SK-N-SH (cell line): ENCODE results near the gene TGFA. TPM values are rescaled to one million over a fixed set of nuclear protein-coding genes. Genes with fewer than 3 reads are reported as not detected.

Experiments used
- CTCF ChIA-PET: fragments of 300-600, 350-600 bp; formaldehyde crosslinking; extraction: SDS; loops from one replicate; lab custom pipeline; 2021; lab: Yijun Ruan, JAX
- POLR2A ChIA-PET: fragments of 350-600 bp; sonication (Branson Sonifier 250); formaldehyde crosslinking; extraction: SDS; loops from one replicate; lab custom pipeline; 2020; ENCODE audit warnings: antibody characterized with exemption, inconsistent platforms; lab: Yijun Ruan, JAX
- DNase-seq: peaks from one replicate; pipeline ENCODE4 v3.0.0; 2012
- H2AFZ ChIP-seq: fragments of 200-600 bp; sonication (generic); 2 replicates; pipeline ENCODE4 v1.8.1; 2016; ENCODE audit warnings: antibody characterized with exemption, mild to moderate bottlenecking, low read depth
- H3F3A ChIP-seq: fragments of 200-600 bp; sonication (generic); replicated peaks from 2 replicates; pipeline ENCODE3; 2016; ENCODE audit warnings: antibody characterized with exemption, mild to moderate bottlenecking; ENCODE audit not compliant: insufficient read depth
- H3K27ac ChIP-seq, 2 experiments: fragments of 200-500 bp in 1 of 2; fragments of 200-600 bp in 1 of 2; sonication (Bioruptor generic) in 1 of 2; sonication (generic), shearing (Covaris generic) in 1 of 2; 2 replicates each; pipeline versions ENCODE4 v1.5.1 to v1.6.1; 2014 to 2016; ENCODE audit warnings: low read depth in 2 of 2, inconsistent platforms in 1 of 2, low read length in 1 of 2, mild to moderate bottlenecking in 1 of 2, mixed read lengths in 1 of 2
- H3K27me3 ChIP-seq: fragments of 200-600 bp; sonication (generic), shearing (Covaris generic); 2 replicates; pipeline ENCODE4 v1.6.1; 2016; ENCODE audit warnings: mixed run types; ENCODE audit not compliant: insufficient read depth
- H3K36me3 ChIP-seq, 2 experiments: fragments of 200-500 bp in 1 of 2; fragments of 200-600 bp in 1 of 2; sonication (Bioruptor generic) in 1 of 2; sonication (generic) in 1 of 2; replicated peaks in 1 of 2; 2 replicates each; pipeline versions ENCODE3 to v1.5.1; 2014 to 2016; ENCODE audit warnings: low read length in 1 of 2, mild to moderate bottlenecking in 1 of 2; ENCODE audit not compliant: insufficient read depth in 2 of 2, control insufficient read depth in 1 of 2
- H3K4me1 ChIP-seq, 2 experiments: fragments of 200-500 bp in 1 of 2; fragments of 200-600 bp in 1 of 2; sonication (Bioruptor generic) in 1 of 2; sonication (generic), shearing (Covaris generic) in 1 of 2; 2 replicates each; pipeline versions ENCODE4 v1.5.1 to v1.6.1; 2014 to 2016; ENCODE audit warnings: low read depth in 1 of 2, low read length in 1 of 2, mixed run types in 1 of 2; ENCODE audit not compliant: insufficient read depth in 2 of 2, control insufficient read depth in 1 of 2
- H3K4me2 ChIP-seq: fragments of 200-600 bp; sonication (generic), shearing (Covaris generic); 2 replicates; pipeline ENCODE4 v1.6.1; 2017; ENCODE audit warnings: mixed run types
- H3K4me3 ChIP-seq, 2 experiments: fragments of 200-500 bp in 1 of 2; fragments of 200-600 bp in 1 of 2; sonication (Bioruptor generic) in 1 of 2; sonication (generic), shearing (Covaris generic) in 1 of 2; 2 replicates each; pipeline versions ENCODE4 v1.5.1 to v1.8.1; 2014 to 2016; ENCODE audit warnings: low read depth in 2 of 2, inconsistent platforms in 1 of 2, low read length in 1 of 2, mild to moderate bottlenecking in 1 of 2, mixed read lengths in 1 of 2, moderate library complexity in 1 of 2
- H3K79me2 ChIP-seq: fragments of 200-600 bp; sonication (generic); 2 replicates; pipeline ENCODE4 v1.8.1; 2017; ENCODE audit warnings: mild to moderate bottlenecking; ENCODE audit not compliant: insufficient read depth
- H3K9ac ChIP-seq: fragments of 200-600 bp; sonication (generic); 2 replicates; pipeline ENCODE4 v1.6.1; 2017; ENCODE audit warnings: mixed run types
- H3K9me2 ChIP-seq: fragments of 200-600 bp; sonication (generic); 2 replicates; pipeline ENCODE4 v1.6.1; 2017; ENCODE audit warnings: mixed run types
- H3K9me3 ChIP-seq: fragments of 200-600 bp; sonication (generic); 2 replicates; pipeline ENCODE4 v1.6.1; 2017; ENCODE audit warnings: mixed run types, mild to moderate bottlenecking, moderate library complexity
- H4K20me1 ChIP-seq: fragments of 200-600 bp; sonication (generic); 2 replicates; pipeline ENCODE4 v1.6.1; 2017; ENCODE audit warnings: mild to moderate bottlenecking, mixed run types; ENCODE audit not compliant: insufficient read depth
- CHD2 ChIP-seq: fragments of 150-350 bp; IDR thresholded peaks from 2 replicates; pipeline ENCODE4 v1.6.1; 2018; ENCODE audit warnings: low read length; ENCODE audit not compliant: partially characterized antibody
- ELF1 ChIP-seq: IDR thresholded peaks from 2 replicates; pipeline ENCODE4 v1.4.0; 2012
- EP300 ChIP-seq, 2 experiments: IDR thresholded peaks; 2 replicates each; pipeline versions ENCODE4 v1.4.0 to v1.6.1; 2012; ENCODE audit warnings: borderline replicate concordance in 1 of 2, low read depth in 1 of 2, low read length in 1 of 2
- EZH2phosphoT487 ChIP-seq: fragments of 200-600 bp; sonication (generic); IDR thresholded peaks from 2 replicates; pipeline ENCODE4 v1.6.1; 2017; ENCODE audit warnings: low read depth, mixed run types, mild to moderate bottlenecking, antibody characterized with exemption, moderate library complexity, borderline replicate concordance
- FOSL2 ChIP-seq: IDR thresholded peaks from 2 replicates; pipeline ENCODE4 v1.4.0; 2012; ENCODE audit warnings: low read depth, mild to moderate bottlenecking, moderate library complexity, borderline replicate concordance
- FOXJ3 ChIP-seq: sonication (generic); formaldehyde crosslinking; IDR thresholded peaks from 2 replicates; pipeline ENCODE4 v1.5.1; 2020; ENCODE audit warnings: mild to moderate bottlenecking, missing genetic modification reagents
- GABPA ChIP-seq: IDR thresholded peaks from 2 replicates; pipeline ENCODE4 v1.4.0; 2012; ENCODE audit warnings: low read depth, mild to moderate bottlenecking
- JUND ChIP-seq: IDR thresholded peaks from 2 replicates; pipeline ENCODE4 v1.4.0; 2012
- MEF2A ChIP-seq: IDR thresholded peaks from 2 replicates; pipeline ENCODE4 v1.4.0; 2012; ENCODE audit warnings: low read depth, borderline replicate concordance
- NFIC ChIP-seq: IDR thresholded peaks from 2 replicates; pipeline ENCODE4 v1.4.0; 2012; ENCODE audit warnings: borderline replicate concordance
- NRF1 ChIP-seq: IDR thresholded peaks from 2 replicates; pipeline ENCODE4 v1.6.1; 2012; ENCODE audit warnings: low read depth, mild to moderate bottlenecking, low read length
- POLR2AphosphoS5 ChIP-seq: IDR thresholded peaks from 2 replicates; pipeline ENCODE4 v1.6.1; 2012; ENCODE audit warnings: low read depth, low read length
- RAD21 ChIP-seq: IDR thresholded peaks from 2 replicates; pipeline ENCODE4 v1.6.1; 2012; ENCODE audit warnings: mild to moderate bottlenecking, low read length
- RCOR1 ChIP-seq: fragments of 150-350 bp; IDR thresholded peaks from 2 replicates; pipeline ENCODE4 v1.6.1; 2017; ENCODE audit warnings: antibody characterized with exemption, low read length
- RXRA ChIP-seq: IDR thresholded peaks from 2 replicates; pipeline ENCODE4 v1.4.0; 2012; ENCODE audit warnings: low read depth, mild to moderate bottlenecking, borderline replicate concordance
- SIN3A ChIP-seq: IDR thresholded peaks from 2 replicates; pipeline ENCODE4 v1.6.1; 2012; ENCODE audit warnings: low read depth, mild to moderate bottlenecking, low read length, moderate library complexity, borderline replicate concordance
- SMC3 ChIP-seq: IDR thresholded peaks from 2 replicates; pipeline ENCODE4 v1.6.1; 2012; ENCODE audit warnings: low read depth, low read length, improper control_type of control experiment
- TAF1 ChIP-seq: IDR thresholded peaks from 2 replicates; pipeline ENCODE4 v1.6.1; 2012; ENCODE audit warnings: low read depth, mild to moderate bottlenecking, low read length, moderate library complexity, borderline replicate concordance
- TEAD4 ChIP-seq: IDR thresholded peaks from 2 replicates; pipeline ENCODE4 v1.4.0; 2012; ENCODE audit warnings: mild to moderate bottlenecking, borderline replicate concordance; ENCODE audit not compliant: insufficient read depth
- YY1 ChIP-seq: IDR thresholded peaks from 2 replicates; pipeline ENCODE4 v1.4.0; 2012; ENCODE audit warnings: low read depth, mild to moderate bottlenecking
- WGBS: methylation state at CpG from one replicate; pipeline ENCODE4 v1.1.6; 2017; ENCODE audit warnings: low lambda C conversion rate; 5-methylcytosine and 5-hydroxymethylcytosine counted together
- polyA plus RNA-seq, 3 experiments: library from polyadenylated mRNA; depleted of rRNA; stranded (reverse); fragments of >200 nt; gene quantifications; 2 replicates each; pipeline ENCODE4 v1.2.3, GENCODE V29; 2012
- TF ChIP-seq, protein P1 (sequence below): IDR thresholded peaks from 2 replicates; pipeline ENCODE4 v1.4.0; 2012; ENCODE audit warnings: low read depth, borderline replicate concordance
- TF ChIP-seq, protein P2 (sequence below): IDR thresholded peaks from 2 replicates; pipeline ENCODE4 v1.4.0; 2012; ENCODE audit warnings: low read depth

TGFA gene
- polyA plus RNA-seq, 1 of the 3 experiments (the other 2 are of a cell fraction): not detected

DNA sequence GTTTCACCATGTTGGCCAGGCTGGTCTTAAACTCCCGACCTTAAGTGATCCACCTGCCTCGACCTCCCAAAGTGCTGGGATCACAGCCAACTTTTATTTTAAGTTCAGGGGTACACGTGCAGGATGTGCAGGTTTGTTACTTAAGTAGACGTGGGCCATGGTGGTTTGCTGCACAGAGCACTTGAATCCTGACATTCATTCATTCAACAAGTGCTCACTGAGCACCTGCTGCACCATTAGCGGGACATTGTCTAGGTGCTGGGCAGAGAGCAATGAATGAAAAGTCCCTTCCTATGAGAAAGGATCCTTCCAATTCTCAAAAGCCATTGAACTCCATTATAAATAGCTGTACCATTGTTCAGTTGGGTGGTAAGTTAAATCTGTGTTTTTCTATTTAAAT lies 31.0 kb downstream of the TGFA start:
- 35% methylated on average over 5 of the region's 5 CpGs for WGBS
- CTCF ChIA-PET: interaction anchor here (1.2 kb wide), 1 partner anchor 95 kb away, joined by 5 read pairs; no protein-coding TSS in a partner anchor
- DNase-seq: no peak

DNA sequence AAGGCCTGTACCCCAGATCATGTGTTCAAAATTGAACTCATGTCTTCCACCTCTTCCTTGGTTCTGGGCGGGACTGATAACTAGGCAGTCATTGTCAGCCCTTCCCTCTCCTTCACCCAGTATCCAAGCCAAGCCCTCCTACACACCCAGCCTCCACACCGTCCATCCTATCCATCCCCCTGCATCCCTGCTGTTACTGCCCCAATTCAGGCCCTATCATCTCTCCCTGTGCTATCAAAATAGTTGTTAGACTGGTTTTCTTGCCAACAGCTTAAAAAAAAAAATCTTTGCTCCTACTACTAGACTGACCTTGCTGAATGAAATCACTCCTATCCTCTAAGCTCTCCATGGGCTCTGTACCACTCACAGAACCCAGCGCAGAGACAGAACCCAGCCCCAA lies 32.8 kb downstream of the TGFA start:
- Histone ChIP-seq H3K4me3 (no peak overlapping the region), H4K20me1 (no peaks in the 10 kb centered on the region), H3K9ac (no peak overlapping the region), H3F3A (no peaks in the 10 kb centered on the region), H3K4me1 (no peaks in the 10 kb centered on the region), H3K9me3 (no peaks in the 10 kb centered on the region), H3K9me2 (no peaks in the 10 kb centered on the region), H3K36me3 (no peaks in the 10 kb centered on the region), H3K27ac (no peak overlapping the region), H3K27me3 (no peaks in the 10 kb centered on the region; the same call in 1 of the 2 replicates), H3K4me2 (no peak overlapping the region), H3K79me2 (no peaks in the 10 kb centered on the region), H2AFZ (no peak overlapping the region)
- POLR2A ChIA-PET: no interaction called here
- no peak for TF ChIP-seq SMC3
- TF ChIP-seq ELF1: no peak
- TF ChIP-seq RXRA: no peak
- no peak for TF ChIP-seq NFIC
- no peak for TF ChIP-seq RCOR1
- TF ChIP-seq JUND: no peak
- no peak for TF ChIP-seq RAD21
- no peak for TF ChIP-seq NRF1
- no peak for TF ChIP-seq CHD2
- TF ChIP-seq, protein P1, sequence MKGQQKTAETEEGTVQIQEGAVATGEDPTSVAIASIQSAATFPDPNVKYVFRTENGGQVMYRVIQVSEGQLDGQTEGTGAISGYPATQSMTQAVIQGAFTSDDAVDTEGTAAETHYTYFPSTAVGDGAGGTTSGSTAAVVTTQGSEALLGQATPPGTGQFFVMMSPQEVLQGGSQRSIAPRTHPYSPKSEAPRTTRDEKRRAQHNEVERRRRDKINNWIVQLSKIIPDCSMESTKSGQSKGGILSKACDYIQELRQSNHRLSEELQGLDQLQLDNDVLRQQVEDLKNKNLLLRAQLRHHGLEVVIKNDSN: no peak
- no peak for TF ChIP-seq GABPA
- WGBS: 33% methylated on average over 3 of the region's 3 CpGs
- DNase-seq: no peak
- CTCF ChIA-PET: no interaction called here

More for the DNA sequence above, 31.0 kb downstream of the TGFA start:
- no peak overlapping the region for H3K4me2 ChIP-seq
- H3K4me1 ChIP-seq: no peaks in the 10 kb centered on the region
- H3K79me2 ChIP-seq: no peaks in the 10 kb centered on the region
- POLR2A ChIA-PET: no interaction called here
- no peaks in the 10 kb centered on the region for H3K9me2 ChIP-seq
- no peak overlapping the region for H3K9ac ChIP-seq
- no peak overlapping the region for H3K4me3 ChIP-seq
- H3K27ac ChIP-seq: no peak overlapping the region
- TF ChIP-seq TEAD4 (no peak), EZH2phosphoT487 (no peak), RCOR1 (no peak), JUND (no peak), TAF1 (no peak), MEF2A (no peak), FOXJ3 (CRISPR knock-in tag) (no peak), FOSL2 (no peak), SIN3A (no peak), EP300 (IDR thresholded peaks at IDR 0.05; ENCODE audit: borderline replicate concordance in 1 of 2, low read depth in 1 of 2, low read length in 1 of 2) (no peak), YY1 (no peak), POLR2AphosphoS5 (no peak)
- TF ChIP-seq, protein P1: no peak
- TF ChIP-seq, protein P2, sequence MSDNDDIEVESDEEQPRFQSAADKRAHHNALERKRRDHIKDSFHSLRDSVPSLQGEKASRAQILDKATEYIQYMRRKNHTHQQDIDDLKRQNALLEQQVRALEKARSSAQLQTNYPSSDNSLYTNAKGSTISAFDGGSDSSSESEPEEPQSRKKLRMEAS: no peak
- TF ChIP-seq, all 33 proteins: peak for 0
- no peaks in the 10 kb centered on the region for H4K20me1 ChIP-seq
- H2AFZ ChIP-seq: no peak overlapping the region
- no peaks in the 10 kb centered on the region for H3K9me3 ChIP-seq
- H3F3A ChIP-seq: no peaks in the 10 kb centered on the region
- H3K36me3 ChIP-seq: no peaks in the 10 kb centered on the region
- no peaks in the 10 kb centered on the region; the same call in 1 of the 2 replicates for H3K27me3 ChIP-seq
